Natural killer cell (primary cell): ENCODE results near the gene LRSAM1. TPM values are rescaled to one million over a fixed set of nuclear protein-coding genes. Genes with fewer than 3 reads are reported as not detected.
A peak's percentile ranks its signal among the peaks of the same experiment; 100 is the strongest.

Source experiments
- ATAC-seq, 3 donors: fragments of 150-1000 bp in 2 of 3; fragments of 200-7000 bp in 1 of 3; cut with Tn5 transposase; 1 replicate in 1 of 3; 2 replicates in 2 of 3; pipeline ENCODE4 v1.10.0; 2021; ENCODE audit warnings: mild to moderate bottlenecking in 2 of 3, moderate library complexity in 2 of 3
- DNase-seq, 2 donors: peaks; one replicate each; pipeline versions ENCODE4 v3.0.0 to v3.0.0-alpha.2; 2013 to 2021; ENCODE audit warnings: mixed read lengths in 1 of 2
- H3K27ac ChIP-seq: one replicate; pipeline ENCODE4 v1.5.1; 2013; ENCODE audit warnings: mild to moderate bottlenecking, low read length
- H3K27me3 ChIP-seq: one replicate; pipeline ENCODE4 v1.6.1; 2013; ENCODE audit warnings: low read length; ENCODE audit not compliant: control insufficient read depth, insufficient read depth
- H3K36me3 ChIP-seq: one replicate; pipeline ENCODE4 v1.6.1; 2013; ENCODE audit warnings: low read length; ENCODE audit not compliant: control insufficient read depth, insufficient read depth
- H3K4me1 ChIP-seq: one replicate; pipeline ENCODE4 v1.6.1; 2013; ENCODE audit warnings: low read length; ENCODE audit not compliant: control insufficient read depth, insufficient read depth
- H3K4me3 ChIP-seq: one replicate; pipeline ENCODE4 v1.5.1; 2013; ENCODE audit warnings: low read length
- H3K9me3 ChIP-seq: one replicate; pipeline ENCODE4 v1.6.1; 2013; ENCODE audit warnings: low read length; ENCODE audit not compliant: control insufficient read depth, insufficient read depth
- H3K27ac Mint-ChIP-seq, 2 donors: one replicate each; pipeline ENCODE4 v1.8.0; 2022; ENCODE audit warnings: mild to moderate bottlenecking in 2 of 2, mixed read lengths in 2 of 2, moderate library complexity in 1 of 2
- H3K27me3 Mint-ChIP-seq, 2 donors: one replicate each; pipeline ENCODE4 v1.8.0; 2022; ENCODE audit warnings: low read depth in 2 of 2, mixed read lengths in 2 of 2
- H3K36me3 Mint-ChIP-seq: one replicate; pipeline ENCODE4 v1.8.0; 2022; ENCODE audit warnings: mixed read lengths
- H3K4me1 Mint-ChIP-seq, 2 donors: one replicate each; pipeline ENCODE4 v1.8.0; 2022; ENCODE audit warnings: mixed read lengths in 2 of 2
- H3K4me3 Mint-ChIP-seq: one replicate; pipeline ENCODE4 v1.8.0; 2022; ENCODE audit warnings: mild to moderate bottlenecking, moderate library complexity, mixed read lengths
- H3K9me3 Mint-ChIP-seq, 2 donors: one replicate each; pipeline ENCODE4 v1.8.0; 2022; ENCODE audit warnings: mixed read lengths in 2 of 2
- WGBS: methylation state at CpG from one replicate; pipeline ENCODE4 v1.1.7; 2013; ENCODE audit warnings: missing lambda C conversion rate; ENCODE audit not compliant: insufficient coverage; 5-methylcytosine and 5-hydroxymethylcytosine counted together
- intact Hi-C: fragments of 100-400 bp; cut with micrococcal nuclease; formaldehyde crosslinking; loops from one replicate; pipeline ENCODE4 v1.14.2; 2022
- total RNA-seq, 4 donors: library from RNA; stranded (reverse); fragments of 120-200 nt in 1 of 4; gene quantifications; one replicate each; pipeline versions ENCODE4 v1.2.3 to v1.2.4, GENCODE V29; 2013 to 2022
- TF ChIP-seq, protein P1 (sequence below): fragments of 200-600 bp; IDR thresholded peaks from one replicate; pipeline ENCODE4 v1.8.0; 2022; ENCODE audit warnings: antibody characterized with exemption

Gene LRSAM1
- total RNA-seq, 3 donors from 2014 or later (not counting 1 experiment from before 2014, with no cell fraction given), result 17.4 to 24.6 (median 20.7) TPM

DNA sequence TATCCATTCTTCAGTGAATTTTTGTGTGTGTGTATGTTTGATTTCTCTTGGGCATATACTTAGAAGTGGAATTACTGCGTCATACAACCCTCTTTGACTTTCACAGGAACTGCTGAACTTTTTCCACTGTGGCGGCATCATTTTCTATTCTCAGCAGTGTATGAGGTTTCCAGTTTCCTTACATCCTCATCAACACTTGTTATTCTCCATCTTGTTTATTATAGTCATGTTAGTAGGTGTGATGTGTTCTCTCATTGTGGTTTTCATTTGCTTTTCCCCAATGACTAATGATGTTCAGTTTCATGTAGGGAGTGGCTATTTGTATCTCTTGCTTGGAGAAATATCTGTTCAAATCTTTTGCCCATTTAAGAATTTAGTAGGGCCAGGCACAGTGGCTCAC is 24.6 kb upstream of the LRSAM1 start:
- Mint-ChIP-seq H3K27me3 (no peaks in the 10 kb centered on the region), H3K27ac (peak overlapping the region; percentile 78 to 95), H3K4me1 (peaks cover 37 to 51% of the 10 kb centered on the region in 2 donors), H3K4me3 (peak overlapping the region; percentile 45), H3K9me3 (no peaks in the 10 kb centered on the region), H3K36me3 (peaks cover 16% of the 10 kb centered on the region)
- no peak overlapping the region for H3K27ac ChIP-seq
- peaks cover 22% of the 10 kb centered on the region for H3K36me3 ChIP-seq
- H3K4me1 ChIP-seq, result peaks cover 25% of the 10 kb centered on the region
- intact Hi-C loops, result loop anchor here (10.0 kb wide), 1 partner anchor 142 kb away; no protein-coding TSS in a partner anchor
- no peaks in the 10 kb centered on the region for H3K27me3 ChIP-seq
- TF ChIP-seq, protein P1, sequence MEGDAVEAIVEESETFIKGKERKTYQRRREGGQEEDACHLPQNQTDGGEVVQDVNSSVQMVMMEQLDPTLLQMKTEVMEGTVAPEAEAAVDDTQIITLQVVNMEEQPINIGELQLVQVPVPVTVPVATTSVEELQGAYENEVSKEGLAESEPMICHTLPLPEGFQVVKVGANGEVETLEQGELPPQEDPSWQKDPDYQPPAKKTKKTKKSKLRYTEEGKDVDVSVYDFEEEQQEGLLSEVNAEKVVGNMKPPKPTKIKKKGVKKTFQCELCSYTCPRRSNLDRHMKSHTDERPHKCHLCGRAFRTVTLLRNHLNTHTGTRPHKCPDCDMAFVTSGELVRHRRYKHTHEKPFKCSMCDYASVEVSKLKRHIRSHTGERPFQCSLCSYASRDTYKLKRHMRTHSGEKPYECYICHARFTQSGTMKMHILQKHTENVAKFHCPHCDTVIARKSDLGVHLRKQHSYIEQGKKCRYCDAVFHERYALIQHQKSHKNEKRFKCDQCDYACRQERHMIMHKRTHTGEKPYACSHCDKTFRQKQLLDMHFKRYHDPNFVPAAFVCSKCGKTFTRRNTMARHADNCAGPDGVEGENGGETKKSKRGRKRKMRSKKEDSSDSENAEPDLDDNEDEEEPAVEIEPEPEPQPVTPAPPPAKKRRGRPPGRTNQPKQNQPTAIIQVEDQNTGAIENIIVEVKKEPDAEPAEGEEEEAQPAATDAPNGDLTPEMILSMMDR, result no peak
- DNase-seq (no peak), ATAC-seq (peak in 2 of 3 donors; percentile 2 to 12)
- WGBS, result 60% methylated on average over 1 of the region's 2 CpGs
- no peak overlapping the region for H3K4me3 ChIP-seq
- H3K9me3 ChIP-seq, result no peaks in the 10 kb centered on the region

DNA sequence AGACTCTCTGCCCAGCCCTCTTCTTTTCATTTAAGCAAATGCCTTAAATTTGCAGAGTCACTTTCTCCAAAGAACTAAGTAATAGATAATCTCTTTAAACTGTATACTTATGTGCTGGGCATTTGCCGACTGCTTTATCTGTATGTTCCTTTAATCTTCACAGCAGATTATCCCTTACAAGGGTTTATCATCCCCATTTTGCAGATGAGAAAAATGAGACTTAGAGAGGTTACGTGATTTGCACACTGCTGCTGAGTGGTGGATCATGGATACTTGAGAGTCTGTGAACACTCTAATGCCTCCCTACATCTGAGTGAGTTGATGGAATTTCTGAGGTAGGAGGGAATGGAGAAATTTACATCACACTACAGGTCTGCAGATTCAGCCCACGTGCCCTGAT is 23.0 kb upstream of the LRSAM1 start:
- no peak overlapping the region for H3K27ac ChIP-seq
- H3K4me3 ChIP-seq, result no peak overlapping the region
- Mint-ChIP-seq H3K4me3 (peak overlapping the region; percentile 5), H3K27me3 (no peaks in the 10 kb centered on the region), H3K4me1 (peaks cover 28 to 39% of the 10 kb centered on the region in 2 donors), H3K36me3 (peaks cover 16% of the 10 kb centered on the region), H3K9me3 (no peaks in the 10 kb centered on the region), H3K27ac (peak overlapping the region in 1 of 2 donors; percentile 29)
- ATAC-seq (no peak), DNase-seq (no peak)
- H3K36me3 ChIP-seq, result peaks cover 26% of the 10 kb centered on the region
- TF ChIP-seq, protein P1, result no peak
- WGBS, result no CpG with 5 or more reads among the region's 3 CpGs
- H3K9me3 ChIP-seq, result no peaks in the 10 kb centered on the region
- intact Hi-C loops, result loop anchor here (10.0 kb wide), 1 partner anchor 144 kb away; no protein-coding TSS in a partner anchor
- H3K4me1 ChIP-seq, result peaks cover 14% of the 10 kb centered on the region
- H3K27me3 ChIP-seq, result no peaks in the 10 kb centered on the region

DNA sequence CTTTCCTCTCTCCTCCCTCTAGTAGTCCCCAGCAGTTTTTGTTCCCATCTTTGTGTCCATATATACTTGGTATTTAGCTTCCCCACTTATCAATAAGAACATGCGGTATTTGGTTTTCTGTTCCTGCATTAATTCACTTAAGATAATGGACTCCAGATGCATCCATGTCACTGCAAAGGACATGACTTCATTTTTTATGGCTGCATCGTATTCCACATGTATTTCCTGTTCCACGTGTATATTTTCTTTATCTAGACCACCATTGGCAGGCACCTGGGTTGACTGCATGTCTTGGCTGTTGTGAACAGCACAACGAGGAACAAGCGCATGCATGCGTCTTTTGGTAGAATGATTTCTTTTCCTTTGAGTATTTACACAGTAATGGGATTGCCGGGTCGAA is 20.9 kb upstream of the LRSAM1 start:
- no peaks in the 10 kb centered on the region for H3K9me3 ChIP-seq
- intact Hi-C loops, result no loop called here
- no peaks in the 10 kb centered on the region for H3K27me3 ChIP-seq
- H3K4me1 ChIP-seq, result no peaks in the 10 kb centered on the region
- peaks cover 23% of the 10 kb centered on the region for H3K36me3 Mint-ChIP-seq
- no peaks in the 10 kb centered on the region for H3K9me3 Mint-ChIP-seq
- no peak overlapping the region for H3K4me3 ChIP-seq
- DNase-seq, result no peak
- peaks cover 8 to 18% of the 10 kb centered on the region in 2 donors for H3K4me1 Mint-ChIP-seq
- TF ChIP-seq, protein P1, result no peak
- no peak overlapping the region for H3K4me3 Mint-ChIP-seq
- no peak overlapping the region for H3K27ac Mint-ChIP-seq
- ATAC-seq, result no peak
- H3K27me3 Mint-ChIP-seq, result no peaks in the 10 kb centered on the region
- H3K27ac ChIP-seq, result no peak overlapping the region
- 93% methylated on average over 8 of the region's 8 CpGs for WGBS
- peaks cover 43% of the 10 kb centered on the region for H3K36me3 ChIP-seq
